HepG2 (cell line): ENCODE results near the gene TNS1. TPM values are rescaled to one million over a fixed set of nuclear protein-coding genes. Genes with fewer than 3 reads are reported as not detected.

ENCODE experiments used
- ATAC-seq: fragments of 200-7000 bp; cut with Tn5 transposase; 3 replicates; pipeline ENCODE4 v1.9.1; 2020; ENCODE audit warnings: mild to moderate bottlenecking, moderate library complexity
- BruUV-seq: library from RNA; stranded (reverse); fragments of 400-500 nt; replicated peaks from 2 replicates; lab custom pipeline; 2021; lab: Mats Ljungman, UMichigan
- CTCF ChIA-PET: fragments of 300-600 bp; formaldehyde crosslinking; extraction: SDS; loops from one replicate; lab custom pipeline; 2021; ENCODE audit warnings: low total read pairs, inconsistent platforms, low intra/inter-chr PET ratio; lab: Yijun Ruan, JAX
- POLR2A ChIA-PET: fragments of 350-600 bp; sonication (Branson Sonifier 250); formaldehyde crosslinking; loops from one replicate; lab custom pipeline; 2020; ENCODE audit warnings: antibody characterized with exemption, inconsistent platforms; lab: Yijun Ruan, JAX
- DNase-seq: peaks from one replicate; pipeline ENCODE4 v3.0.0-alpha.2; 2015; ENCODE audit warnings: low spot score
- FAIRE-seq: peaks from 3 replicates; lab custom pipeline; 2011; peaks lifted over from hg19 to GRCh38; lab: Jason Lieb, UNC
- H2AFZ ChIP-seq: one replicate; pipeline ENCODE4 v1.6.1; 2011; ENCODE audit warnings: low read length, inconsistent platforms
- H3K27ac ChIP-seq: fragments of 300-600 bp; 3 replicates; pipeline ENCODE4 v1.8.0; 2011; ENCODE audit warnings: mixed run types, mild to moderate bottlenecking, mixed read lengths, low read length, inconsistent platforms; ENCODE audit not compliant: insufficient read depth; ENCODE audit errors: extremely low read length
- H3K27me3 ChIP-seq, 2 experiments: fragments of 200-600 bp in 1 of 2; 2 replicates in 1 of 2; 3 replicates in 1 of 2; pipeline versions ENCODE4 v1.6.0 to v1.8.0; 2011; ENCODE audit warnings: low read length in 2 of 2, mild to moderate bottlenecking in 2 of 2, moderate library complexity in 2 of 2, inconsistent platforms in 1 of 2; ENCODE audit not compliant: insufficient read depth in 2 of 2, control insufficient read depth in 1 of 2
- H3K36me3 ChIP-seq, 2 experiments: fragments of 200-600 bp in 1 of 2; replicated peaks in 1 of 2; 2 replicates in 1 of 2; 3 replicates in 1 of 2; pipeline versions ENCODE4 v1.5.1 to v1.8.0; 2011; ENCODE audit warnings: low read length in 2 of 2, inconsistent platforms in 1 of 2; ENCODE audit not compliant: insufficient read depth in 2 of 2, control insufficient read depth in 1 of 2
- H3K4me1 ChIP-seq: 2 replicates; pipeline ENCODE4 v1.5.1; 2012; ENCODE audit warnings: low read length, inconsistent platforms; ENCODE audit not compliant: insufficient read depth
- H3K4me2 ChIP-seq: 2 replicates; pipeline ENCODE4 v1.6.0; 2011; ENCODE audit warnings: low read depth, low read length, inconsistent platforms
- H3K4me3 ChIP-seq, 3 experiments: fragments of 200-600 bp in 1 of 3; sonication (generic), shearing (Covaris generic) in 1 of 3; replicated peaks in 1 of 3; 2 replicates each; pipeline ENCODE4 v1.5.1; 2011 to 2016; ENCODE audit warnings: low read length in 3 of 3, inconsistent platforms in 2 of 3, low read depth in 2 of 3, mild to moderate bottlenecking in 2 of 3, control low read depth in 1 of 3, mixed read lengths in 1 of 3; ENCODE audit not compliant: insufficient read depth in 1 of 3
- H3K79me2 ChIP-seq: one replicate; pipeline ENCODE4 v1.6.1; 2011; ENCODE audit warnings: low read length, inconsistent platforms; ENCODE audit not compliant: insufficient read depth
- H3K9ac ChIP-seq: 2 replicates; pipeline ENCODE4 v1.6.0; 2011; ENCODE audit warnings: mild to moderate bottlenecking, low read depth, low read length, inconsistent platforms; ENCODE audit not compliant: insufficient read depth
- H3K9me3 ChIP-seq: 2 replicates; pipeline ENCODE4 v1.5.1; 2012; ENCODE audit warnings: mild to moderate bottlenecking, low read length
- H4K20me1 ChIP-seq: 2 replicates; pipeline ENCODE4 v1.6.0; 2011; ENCODE audit warnings: inconsistent platforms, mild to moderate bottlenecking, low read length, moderate library complexity; ENCODE audit not compliant: insufficient read depth
- ZNF549 ChIP-seq: sonication (generic); formaldehyde crosslinking; IDR thresholded peaks from 2 replicates; pipeline ENCODE4 v1.5.0; 2020; ENCODE audit warnings: missing genetic modification reagents
- WGBS: methylation state at CpG from one replicate; pipeline ENCODE4 v1.1.6; 2017; ENCODE audit warnings: low lambda C conversion rate; 5-methylcytosine and 5-hydroxymethylcytosine counted together
- in situ Hi-C: cut with HindIII; loops from 2 replicates; pipeline ENCODE4 v1.10.0; 2017; ENCODE audit warnings: low pct_unique_long_range_greater_than_20kb; ENCODE audit not compliant: extremely low pct_ligation_motif_present
- intact Hi-C: fragments of 100-400 bp; cut with micrococcal nuclease; formaldehyde crosslinking; loops from one replicate; pipeline ENCODE4 v1.10.0; 2022; ENCODE audit not compliant: unreplicated experiment
- polyA plus RNA-seq, 8 experiments: library from polyadenylated mRNA; depleted of rRNA in 3 of 8; stranded (reverse) in 7 of 8; unstranded in 1 of 8; fragments of >200 nt; fragmentation: Illumina TruSeq in 4 of 8; extraction: Trizol in 4 of 8; gene quantifications; 2 replicates each; pipeline versions ENCODE4 v1.2.1 to v1.2.3, GENCODE V29; 2011 to 2016; ENCODE audit warnings: low read depth in 4 of 8, missing spikeins in 1 of 8, mixed read lengths in 1 of 8; ENCODE audit not compliant: insufficient read depth in 1 of 8
- total RNA-seq, 5 experiments: library from RNA; depleted of rRNA; stranded (reverse); fragments of >200 nt; fragmentation: Illumina TruSeq; extraction: Trizol; gene quantifications; 2 replicates each; pipeline ENCODE4 v1.2.3, GENCODE V29; 2016; ENCODE audit warnings: low read depth in 1 of 5
- TF ChIP-seq, protein P1 (sequence below): sonication (generic); formaldehyde crosslinking; IDR thresholded peaks from 2 replicates; pipeline ENCODE4 v1.5.1; 2020; ENCODE audit warnings: mild to moderate bottlenecking, missing genetic modification reagents, moderate library complexity

The TNS1 gene
- total and polyA plus RNA-seq, 2 of the 13 experiments (the other 11 are each of a cell fraction or from before 2014, with no cell fraction given) = 1.9 to 118 TPM

DNA sequence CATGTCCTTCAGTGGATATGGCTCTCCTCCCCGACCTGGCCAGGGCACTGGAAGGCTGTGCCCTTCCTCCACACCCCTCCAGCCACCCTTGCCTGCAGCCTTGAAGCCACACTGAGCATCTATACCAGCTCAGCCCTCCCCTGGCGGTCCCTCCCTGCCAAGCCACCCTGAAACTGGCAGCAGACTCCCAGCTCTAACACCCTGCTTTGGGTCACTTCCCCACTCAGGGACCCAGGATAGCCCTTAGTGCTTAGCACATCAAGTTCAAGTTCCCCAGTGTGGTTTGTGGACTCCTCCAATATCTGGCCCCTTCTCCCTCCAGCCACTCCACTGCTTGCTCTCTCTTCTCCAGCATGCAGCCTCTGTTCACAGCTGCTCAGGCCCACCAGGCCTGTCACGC lies 89.4 kb downstream of the TNS1 start:
- Histone ChIP-seq H3K27ac (no peak overlapping the region), H3K9ac (no peak overlapping the region), H3K27me3 (no peaks in the 10 kb centered on the region), H3K4me1 (peaks cover 77% of the 10 kb centered on the region), H4K20me1 (no peaks in the 10 kb centered on the region), H3K9me3 (no peaks in the 10 kb centered on the region), H2AFZ (no peak overlapping the region), H3K36me3 (peaks cover 4 to 10% of the 10 kb centered on the region in 2 experiments; a peak in 2 of 5 replicates), H3K79me2 (no peaks in the 10 kb centered on the region), H3K4me3 (no peak overlapping the region), H3K4me2 (no peak overlapping the region)
- WGBS = 65% methylated on average over 3 of the region's 3 CpGs
- FAIRE-seq (no peak), DNase-seq (no peak), ATAC-seq (no peak)
- in situ Hi-C loops = no loop called here
- intact Hi-C loops = no loop called here
- CTCF ChIA-PET = no interaction called here
- no peak for TF ChIP-seq ZNF549 (CRISPR knock-in tag)
- TF ChIP-seq, protein P1, sequence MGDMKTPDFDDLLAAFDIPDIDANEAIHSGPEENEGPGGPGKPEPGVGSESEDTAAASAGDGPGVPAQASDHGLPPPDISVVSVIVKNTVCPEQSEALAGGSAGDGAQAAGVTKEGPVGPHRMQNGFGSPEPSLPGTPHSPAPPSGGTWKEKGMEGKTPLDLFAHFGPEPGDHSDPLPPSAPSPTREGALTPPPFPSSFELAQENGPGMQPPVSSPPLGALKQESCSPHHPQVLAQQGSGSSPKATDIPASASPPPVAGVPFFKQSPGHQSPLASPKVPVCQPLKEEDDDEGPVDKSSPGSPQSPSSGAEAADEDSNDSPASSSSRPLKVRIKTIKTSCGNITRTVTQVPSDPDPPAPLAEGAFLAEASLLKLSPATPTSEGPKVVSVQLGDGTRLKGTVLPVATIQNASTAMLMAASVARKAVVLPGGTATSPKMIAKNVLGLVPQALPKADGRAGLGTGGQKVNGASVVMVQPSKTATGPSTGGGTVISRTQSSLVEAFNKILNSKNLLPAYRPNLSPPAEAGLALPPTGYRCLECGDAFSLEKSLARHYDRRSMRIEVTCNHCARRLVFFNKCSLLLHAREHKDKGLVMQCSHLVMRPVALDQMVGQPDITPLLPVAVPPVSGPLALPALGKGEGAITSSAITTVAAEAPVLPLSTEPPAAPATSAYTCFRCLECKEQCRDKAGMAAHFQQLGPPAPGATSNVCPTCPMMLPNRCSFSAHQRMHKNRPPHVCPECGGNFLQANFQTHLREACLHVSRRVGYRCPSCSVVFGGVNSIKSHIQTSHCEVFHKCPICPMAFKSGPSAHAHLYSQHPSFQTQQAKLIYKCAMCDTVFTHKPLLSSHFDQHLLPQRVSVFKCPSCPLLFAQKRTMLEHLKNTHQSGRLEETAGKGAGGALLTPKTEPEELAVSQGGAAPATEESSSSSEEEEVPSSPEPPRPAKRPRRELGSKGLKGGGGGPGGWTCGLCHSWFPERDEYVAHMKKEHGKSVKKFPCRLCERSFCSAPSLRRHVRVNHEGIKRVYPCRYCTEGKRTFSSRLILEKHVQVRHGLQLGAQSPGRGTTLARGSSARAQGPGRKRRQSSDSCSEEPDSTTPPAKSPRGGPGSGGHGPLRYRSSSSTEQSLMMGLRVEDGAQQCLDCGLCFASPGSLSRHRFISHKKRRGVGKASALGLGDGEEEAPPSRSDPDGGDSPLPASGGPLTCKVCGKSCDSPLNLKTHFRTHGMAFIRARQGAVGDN (CRISPR knock-in tag) = peak; percentile 23
- BruUV-seq = no TSS peak
- POLR2A ChIA-PET = no interaction called here
